IMR-90 (cell line): ENCODE measurements around the gene PCK1. TPM values are rescaled to one million over a fixed set of nuclear protein-coding genes. Genes with fewer than 3 reads are reported as not detected.

Experiments used
- ATAC-seq: fragments of 200-7000 bp; cut with Tn5 transposase; 2 replicates; pipeline ENCODE4 v1.9.1; 2020; ENCODE audit warnings: low read depth, mild to moderate bottlenecking, moderate library complexity
- BruUV-seq: library from RNA; stranded (reverse); fragments of 400-500 nt; replicated peaks from 2 replicates; lab custom pipeline; 2021; lab: Mats Ljungman, UMichigan
- CTCF ChIA-PET: fragments of 300-600 bp; formaldehyde crosslinking; extraction: SDS; loops from one replicate; lab custom pipeline; 2021; ENCODE audit warnings: antibody characterized with exemption; lab: Yijun Ruan, JAX
- POLR2A ChIA-PET: fragments of 300-600 bp; sonication (Branson Sonifier 250); formaldehyde crosslinking; loops from one replicate; lab custom pipeline; 2022; ENCODE audit warnings: antibody characterized with exemption; ENCODE audit not compliant: unreplicated experiment; lab: Charles Lee
- DNase-seq: peaks from one replicate; pipeline ENCODE4 v3.0.0; 2013
- H2AFZ ChIP-seq: replicated peaks from 2 replicates; pipeline ENCODE3; 2013; ENCODE audit warnings: low read length, mild to moderate bottlenecking; ENCODE audit not compliant: poor library complexity
- H2AK5ac ChIP-seq: 2 replicates; pipeline ENCODE4 v1.6.1; 2013; ENCODE audit warnings: low read depth, low read length, inconsistent platforms
- H2AK9ac ChIP-seq: replicated peaks from 2 replicates; pipeline ENCODE3; 2013; ENCODE audit warnings: mild to moderate bottlenecking, low read depth, low read length, moderate library complexity; ENCODE audit not compliant: poor library complexity
- H2BK120ac ChIP-seq: 2 replicates; pipeline ENCODE4 v1.6.1; 2013; ENCODE audit warnings: low read depth, low read length, inconsistent platforms
- H2BK15ac ChIP-seq: 3 replicates; pipeline ENCODE4 v1.6.1; 2013; ENCODE audit warnings: low read depth, low read length, inconsistent platforms
- H2BK20ac ChIP-seq: 2 replicates; pipeline ENCODE4 v1.6.1; 2013; ENCODE audit warnings: low read depth, mild to moderate bottlenecking, inconsistent platforms, low read length, moderate library complexity
- H2BK5ac ChIP-seq: 2 replicates; pipeline ENCODE4 v1.6.1; 2013; ENCODE audit warnings: mild to moderate bottlenecking, low read depth, low read length, inconsistent platforms; ENCODE audit not compliant: poor library complexity, severe bottlenecking
- H3K14ac ChIP-seq: replicated peaks from 2 replicates; pipeline ENCODE4 v1.6.1; 2013; ENCODE audit warnings: low read depth, low read length, inconsistent platforms
- H3K18ac ChIP-seq: 2 replicates; pipeline ENCODE4 v1.6.1; 2013; ENCODE audit warnings: low read depth, low read length, control low read depth
- H3K23ac ChIP-seq: 2 replicates; pipeline ENCODE4 v1.6.1; 2013; ENCODE audit warnings: low read depth, low read length, inconsistent platforms
- H3K27ac ChIP-seq: 2 replicates; pipeline ENCODE4 v1.5.1; 2013; ENCODE audit warnings: mild to moderate bottlenecking, control low read depth, low read length; ENCODE audit not compliant: insufficient read depth
- H3K27me3 ChIP-seq: 2 replicates; pipeline ENCODE4 v1.6.1; 2013; ENCODE audit warnings: low read length; ENCODE audit not compliant: control insufficient read depth, insufficient read depth
- H3K36me3 ChIP-seq: 2 replicates; pipeline ENCODE4 v1.6.1; 2013; ENCODE audit warnings: low read length, mixed read lengths; ENCODE audit not compliant: control insufficient read depth, insufficient read depth
- H3K4ac ChIP-seq: 2 replicates; pipeline ENCODE4 v1.6.1; 2013; ENCODE audit warnings: low read depth, low read length, inconsistent platforms
- H3K4me1 ChIP-seq: 2 replicates; pipeline ENCODE4 v1.6.1; 2013; ENCODE audit warnings: low read length, mixed read lengths; ENCODE audit not compliant: control insufficient read depth, insufficient read depth
- H3K4me2 ChIP-seq: 2 replicates; pipeline ENCODE4 v1.6.1; 2013; ENCODE audit warnings: low read depth, mild to moderate bottlenecking, control low read depth, low read length, moderate library complexity
- H3K4me3 ChIP-seq: 2 replicates; pipeline ENCODE4 v1.5.1; 2013; ENCODE audit warnings: low read depth, mild to moderate bottlenecking, control low read depth, low read length, moderate library complexity; ENCODE audit not compliant: insufficient read depth
- H3K56ac ChIP-seq: 2 replicates; pipeline ENCODE4 v1.6.1; 2013; ENCODE audit warnings: low read length, inconsistent platforms; ENCODE audit not compliant: insufficient read depth; ENCODE audit errors: extremely low read depth
- H3K79me1 ChIP-seq, 2 experiments: 2 replicates each; pipeline ENCODE4 v1.6.1; 2013; ENCODE audit warnings: low read length in 2 of 2, inconsistent platforms in 1 of 2, low read depth in 1 of 2
- H3K9ac ChIP-seq: 2 replicates; pipeline ENCODE4 v1.6.1; 2013; ENCODE audit warnings: low read depth, low read length, control low read depth
- H3K9me1 ChIP-seq: 2 replicates; pipeline ENCODE4 v1.6.1; 2013; ENCODE audit warnings: low read length, inconsistent platforms; ENCODE audit not compliant: insufficient read depth
- H3K9me3 ChIP-seq: 2 replicates; pipeline ENCODE4 v1.6.1; 2013; ENCODE audit warnings: low read length; ENCODE audit not compliant: control insufficient read depth, insufficient read depth
- H4K20me1 ChIP-seq: 2 replicates; pipeline ENCODE4 v1.6.1; 2013; ENCODE audit warnings: low read length, inconsistent platforms; ENCODE audit not compliant: insufficient read depth
- H4K5ac ChIP-seq: 2 replicates; pipeline ENCODE4 v1.6.1; 2013; ENCODE audit warnings: mild to moderate bottlenecking, low read depth, low read length, control low read depth
- H4K8ac ChIP-seq, 2 experiments: 2 replicates each; pipeline ENCODE4 v1.6.1; 2013; ENCODE audit warnings: low read depth in 2 of 2, low read length in 2 of 2, control low read depth in 1 of 2, inconsistent platforms in 1 of 2
- H4K91ac ChIP-seq: 2 replicates; pipeline ENCODE4 v1.6.1; 2013; ENCODE audit warnings: low read depth, low read length, inconsistent platforms; ENCODE audit not compliant: insufficient read depth
- FOS ChIP-seq: fragments of 150-350 bp; IDR thresholded peaks from 2 replicates; pipeline ENCODE4 v1.6.1; 2016; ENCODE audit warnings: low read depth, low read length
- MAZ ChIP-seq: IDR thresholded peaks from 2 replicates; pipeline ENCODE4 v1.6.1; 2012; ENCODE audit warnings: low read depth, mild to moderate bottlenecking, low read length, improper control_type of control experiment, moderate library complexity, borderline replicate concordance
- WGBS, 2 experiments: methylation state at CpG; one replicate each; pipeline versions ENCODE4 v1.1.5 to v1.1.7; 2013; ENCODE audit warnings: missing lambda C conversion rate in 2 of 2; ENCODE audit not compliant: insufficient read length in 1 of 2; ENCODE audit errors: extremely low coverage in 2 of 2; 5-methylcytosine and 5-hydroxymethylcytosine counted together
- dilution Hi-C: fragments of 300-500 bp; cut with HindIII; formaldehyde crosslinking; loops from one replicate; pipeline ENCODE4 v1.14.3; 2018; ENCODE audit warnings: low sequenced_read_pairs; ENCODE audit not compliant: unreplicated experiment
- in situ Hi-C: fragments of 300-500 bp; cut with MboI; formaldehyde crosslinking; loops from 3 replicates; pipeline ENCODE4 v1.14.3; 2019; ENCODE audit warnings: low sequenced_read_pairs, inconsistent platforms, mixed read lengths
- intact Hi-C: fragments of 100-400 bp; cut with micrococcal nuclease; formaldehyde crosslinking; loops from 2 replicates; pipeline ENCODE4 v1.10.0; 2022
- polyA plus RNA-seq, 3 experiments: library from polyadenylated mRNA; depleted of rRNA; stranded (reverse); fragments of >200 nt; gene quantifications; 2 replicates each; pipeline ENCODE4 v1.2.3, GENCODE V29; 2012; ENCODE audit warnings: low replicate concordance in 1 of 3
- total RNA-seq: library from RNA; depleted of rRNA; stranded (reverse); fragments of >200 nt; gene quantifications from 2 replicates; pipeline ENCODE4 v1.2.3, GENCODE V29; 2012

The PCK1 gene
- total and polyA plus RNA-seq, 2 of the 4 experiments (the other 2 are of a cell fraction): not detected

GRCh38 chr20:57592263-57593092 lies 31.6 kb downstream of the PCK1 start:
- Histone ChIP-seq H4K8ac (no peak overlapping the region), H3K4ac (no peak overlapping the region), H4K5ac (no peak overlapping the region), H3K36me3 (no peaks in the 10 kb centered on the region), H2AK5ac (no peak overlapping the region), H2BK5ac (no peak overlapping the region), H3K4me1 (no peaks in the 10 kb centered on the region), H3K9ac (no peak overlapping the region), H3K27me3 (peaks cover 4% of the 10 kb centered on the region; the same call in 1 of the 2 replicates), H3K9me3 (peaks cover 2% of the 10 kb centered on the region; the same call in 1 of the 2 replicates), H2BK15ac (no peak overlapping the region), H4K91ac (no peak overlapping the region), H3K18ac (no peak overlapping the region), H3K56ac (no peak overlapping the region), H3K4me2 (no peak overlapping the region), H2AFZ (no peak overlapping the region), H3K23ac (no peak overlapping the region), H2BK120ac (no peak overlapping the region), H3K9me1 (no peaks in the 10 kb centered on the region), H2BK20ac (no peak overlapping the region), H4K20me1 (no peaks in the 10 kb centered on the region; the same call in 1 of the 2 replicates), H2AK9ac (no peak overlapping the region), H3K14ac (no peak overlapping the region), H3K79me1 (no peaks in the 10 kb centered on the region), H3K27ac (no peak overlapping the region), H3K4me3 (no peak overlapping the region)
- intact Hi-C loops: no loop called here
- WGBS, 2 experiments: 60% methylated on average over 4 of the region's 22 CpGs; no CpG with 5 or more reads in 1 of the 2 experiments
- ATAC-seq: no peak
- in situ Hi-C loops: loop anchor here (5.0 to 10.0 kb wide), 3 partner anchors 80 to 615 kb away; no protein-coding TSS in a partner anchor
- dilution Hi-C loops: no loop called here
- ChIA-PET CTCF (no interaction called here), POLR2A (no interaction called here)
- BruUV-seq: no TSS peak
- TF ChIP-seq FOS (no peak), MAZ (no peak)
- DNase-seq: no peak
